ENCODE data around the gene BET1L.
"Not testable (repeated sequence)": the region's sequence is repeated elsewhere in the genome, so short reads cannot be mapped to it uniquely, and the experiment has no call there.

The BET1L gene

GRCh38 chr11:227824-228379 is 20.7 kb upstream of the BET1L start:
- no peak for DNase-seq (ENCODE audit: low read depth)

- DNase-seq (ENCODE audit: low read depth): no peak
Measured at GRCh38 chr11:225734-226453, 18.7 kb upstream of the BET1L start.

GRCh38 chr11:224424-224823 is 17.2 kb upstream of the BET1L start:
- DNase-seq (ENCODE audit: low read depth): no peak

- no peak for DNase-seq (ENCODE audit: low read depth)
Measured at GRCh38 chr11:223884-224283, 16.7 kb upstream of the BET1L start.

GRCh38 chr11:223026-223789 is 16.0 kb upstream of the BET1L start:
- DNase-seq (ENCODE audit: low read depth): no peak

GRCh38 chr11:221998-222789 is 15.0 kb upstream of the BET1L start:
- no peak for DNase-seq (ENCODE audit: low read depth)

GRCh38 chr11:221539-221938 is 14.3 kb upstream of the BET1L start:
- DNase-seq (ENCODE audit: low read depth): no peak

- not testable (repeated sequence) for DNase-seq (ENCODE audit: low read depth)
Measured at GRCh38 chr11:220641-221215, 13.5 kb upstream of the BET1L start.

GRCh38 chr11:218815-219593 is 11.8 kb upstream of the BET1L start:
- DNase-seq (ENCODE audit: low read depth): no peak

GRCh38 chr11:217704-218103 is 10.5 kb upstream of the BET1L start:
- DNase-seq (ENCODE audit: low read depth): no peak

- no peak for DNase-seq (ENCODE audit: low read depth)
Measured at GRCh38 chr11:216081-216974, 9.1 kb upstream of the BET1L start.

GRCh38 chr11:215581-216037 is 8.4 kb upstream of the BET1L start:
- no peak for DNase-seq (ENCODE audit: low read depth)

GRCh38 chr11:214083-214482 is 6.9 kb upstream of the BET1L start:
- no peak for DNase-seq (ENCODE audit: low read depth)

GRCh38 chr11:213111-213510 is 5.9 kb upstream of the BET1L start:
- no peak for DNase-seq (ENCODE audit: low read depth)

GRCh38 chr11:212150-213100 is 5.2 kb upstream of the BET1L start:
- no peak for DNase-seq (ENCODE audit: low read depth)

- no peak for DNase-seq (ENCODE audit: low read depth)
Measured at GRCh38 chr11:211741-212140, 4.5 kb upstream of the BET1L start.

GRCh38 chr11:211295-211694 is 4.1 kb upstream of the BET1L start:
- no peak for DNase-seq (ENCODE audit: low read depth)

GRCh38 chr11:210803-211180 is 3.6 kb upstream of the BET1L start:
- no peak for DNase-seq (ENCODE audit: low read depth)
